ENCODE results near the gene TREX2. TPM values are rescaled to one million over a fixed set of nuclear protein-coding genes. Genes with fewer than 3 reads are reported as not detected.

The TREX2 gene
- total RNA-seq, 1 experiment from 2014 or later = 2.9 TPM

DNA sequence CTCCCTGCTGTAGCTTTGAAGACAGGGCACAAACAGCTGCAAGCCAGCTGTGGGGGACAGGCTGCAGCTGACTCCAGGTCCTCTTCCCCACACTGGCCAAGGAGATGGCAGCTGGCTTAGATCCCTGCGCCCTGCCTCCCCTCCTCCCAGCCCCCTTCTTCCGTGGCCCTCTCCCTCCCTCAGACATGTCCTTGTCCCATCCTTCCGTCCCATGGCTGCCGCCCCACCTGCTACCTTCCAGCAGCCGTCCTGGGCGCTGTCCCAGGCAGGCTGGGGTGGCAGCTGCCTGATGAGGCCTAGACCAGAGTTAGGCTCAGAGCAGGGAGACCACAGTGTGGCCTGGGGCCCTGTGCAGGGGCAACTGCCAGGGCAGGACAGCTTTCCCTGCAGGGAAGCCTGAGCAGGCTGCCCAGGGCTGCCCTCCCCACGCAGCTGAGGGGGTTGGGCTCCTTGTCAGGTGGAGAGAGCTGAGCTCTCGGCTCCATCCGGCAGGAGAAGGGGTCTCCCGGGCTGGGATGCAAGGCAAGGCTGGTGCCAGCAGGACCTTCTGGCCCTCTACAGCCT lies 45.6 kb upstream of the TREX2 start:
- H2AFZ ChIP-seq (ENCODE audit: low read depth, low read length, poor library complexity, severe bottlenecking) = no peak overlapping the region
- no peak overlapping the region for H3K9ac ChIP-seq (ENCODE audit: low read length)
- intact Hi-C loops (cut with micrococcal nuclease) = no loop called here
- ChIA-PET POLR2A (no interaction called here), CTCF (no interaction called here), RAD21 (ENCODE audit: low non-redundant PET in 1 of 2, low total read pairs in 2 of 2, uncharacterized antibody in 2 of 2, unreplicated experiment in 2 of 2) (no interaction called here)
- no peak overlapping the region for H3K27ac ChIP-seq (ENCODE audit: low read depth, low read length)
- H3K9me3 ChIP-seq (ENCODE audit: control insufficient read depth in 1 of 2, insufficient read depth in 1 of 2, low read depth in 1 of 2, low read length in 2 of 2) = no peaks in the 10 kb centered on the region
- no peak overlapping the region for H3K4me3 ChIP-seq (replicated peaks in 1 of 2; ENCODE audit: low read depth in 1 of 2, low read length in 2 of 2)
- DNase-seq (ENCODE audit: low read depth, low spot score) (no peak), ATAC-seq (no peak)
- H3K4me1 ChIP-seq (ENCODE audit: control insufficient read depth in 1 of 2, insufficient read depth in 2 of 2, low read length in 2 of 2) = no peaks in the 10 kb centered on the region
- H3K36me3 ChIP-seq (ENCODE audit: control insufficient read depth in 1 of 2, insufficient read depth in 2 of 2, low read length in 2 of 2) = no peaks in the 10 kb centered on the region
- H4K20me1 ChIP-seq (ENCODE audit: insufficient read depth) = no peaks in the 10 kb centered on the region
- H3K9me2 ChIP-seq (ENCODE audit: insufficient read depth) = no peaks in the 10 kb centered on the region
- TF ChIP-seq JUND (IDR thresholded peaks at IDR 0.05) (no peak), ELF1 (IDR thresholded peaks at IDR 0.05; ENCODE audit: borderline replicate concordance, low read depth) (no peak), SIN3A (IDR thresholded peaks at IDR 0.05; ENCODE audit: low read depth) (no peak), SP1 (IDR thresholded peaks at IDR 0.05; ENCODE audit: low read depth) (no peak), EGR1 (IDR thresholded peaks at IDR 0.05; ENCODE audit: low read depth) (no peak), EZH2phosphoT487 (IDR thresholded peaks at IDR 0.05; ENCODE audit: borderline replicate concordance) (no peak), CEBPB (IDR thresholded peaks at IDR 0.05; ENCODE audit: low read depth) (no peak), RAD21 (IDR thresholded peaks at IDR 0.05; ENCODE audit: low read depth) (no peak), CBX3 (IDR thresholded peaks at IDR 0.05; ENCODE audit: low read depth) (no peak), YY1 (IDR thresholded peaks at IDR 0.05; ENCODE audit: extremely low read depth, insufficient replicate concordance, low read depth, low read length) (no peak)
- TF ChIP-seq, protein P1, sequence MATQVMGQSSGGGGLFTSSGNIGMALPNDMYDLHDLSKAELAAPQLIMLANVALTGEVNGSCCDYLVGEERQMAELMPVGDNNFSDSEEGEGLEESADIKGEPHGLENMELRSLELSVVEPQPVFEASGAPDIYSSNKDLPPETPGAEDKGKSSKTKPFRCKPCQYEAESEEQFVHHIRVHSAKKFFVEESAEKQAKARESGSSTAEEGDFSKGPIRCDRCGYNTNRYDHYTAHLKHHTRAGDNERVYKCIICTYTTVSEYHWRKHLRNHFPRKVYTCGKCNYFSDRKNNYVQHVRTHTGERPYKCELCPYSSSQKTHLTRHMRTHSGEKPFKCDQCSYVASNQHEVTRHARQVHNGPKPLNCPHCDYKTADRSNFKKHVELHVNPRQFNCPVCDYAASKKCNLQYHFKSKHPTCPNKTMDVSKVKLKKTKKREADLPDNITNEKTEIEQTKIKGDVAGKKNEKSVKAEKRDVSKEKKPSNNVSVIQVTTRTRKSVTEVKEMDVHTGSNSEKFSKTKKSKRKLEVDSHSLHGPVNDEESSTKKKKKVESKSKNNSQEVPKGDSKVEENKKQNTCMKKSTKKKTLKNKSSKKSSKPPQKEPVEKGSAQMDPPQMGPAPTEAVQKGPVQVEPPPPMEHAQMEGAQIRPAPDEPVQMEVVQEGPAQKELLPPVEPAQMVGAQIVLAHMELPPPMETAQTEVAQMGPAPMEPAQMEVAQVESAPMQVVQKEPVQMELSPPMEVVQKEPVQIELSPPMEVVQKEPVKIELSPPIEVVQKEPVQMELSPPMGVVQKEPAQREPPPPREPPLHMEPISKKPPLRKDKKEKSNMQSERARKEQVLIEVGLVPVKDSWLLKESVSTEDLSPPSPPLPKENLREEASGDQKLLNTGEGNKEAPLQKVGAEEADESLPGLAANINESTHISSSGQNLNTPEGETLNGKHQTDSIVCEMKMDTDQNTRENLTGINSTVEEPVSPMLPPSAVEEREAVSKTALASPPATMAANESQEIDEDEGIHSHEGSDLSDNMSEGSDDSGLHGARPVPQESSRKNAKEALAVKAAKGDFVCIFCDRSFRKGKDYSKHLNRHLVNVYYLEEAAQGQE (IDR thresholded peaks at IDR 0.05; ENCODE audit: low read depth) = no peak
- TF ChIP-seq, protein P2, sequence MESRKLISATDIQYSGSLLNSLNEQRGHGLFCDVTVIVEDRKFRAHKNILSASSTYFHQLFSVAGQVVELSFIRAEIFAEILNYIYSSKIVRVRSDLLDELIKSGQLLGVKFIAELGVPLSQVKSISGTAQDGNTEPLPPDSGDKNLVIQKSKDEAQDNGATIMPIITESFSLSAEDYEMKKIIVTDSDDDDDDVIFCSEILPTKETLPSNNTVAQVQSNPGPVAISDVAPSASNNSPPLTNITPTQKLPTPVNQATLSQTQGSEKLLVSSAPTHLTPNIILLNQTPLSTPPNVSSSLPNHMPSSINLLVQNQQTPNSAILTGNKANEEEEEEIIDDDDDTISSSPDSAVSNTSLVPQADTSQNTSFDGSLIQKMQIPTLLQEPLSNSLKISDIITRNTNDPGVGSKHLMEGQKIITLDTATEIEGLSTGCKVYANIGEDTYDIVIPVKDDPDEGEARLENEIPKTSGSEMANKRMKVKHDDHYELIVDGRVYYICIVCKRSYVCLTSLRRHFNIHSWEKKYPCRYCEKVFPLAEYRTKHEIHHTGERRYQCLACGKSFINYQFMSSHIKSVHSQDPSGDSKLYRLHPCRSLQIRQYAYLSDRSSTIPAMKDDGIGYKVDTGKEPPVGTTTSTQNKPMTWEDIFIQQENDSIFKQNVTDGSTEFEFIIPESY (IDR thresholded peaks at IDR 0.05; ENCODE audit: extremely low read depth, insufficient replicate concordance, low read length) = no peak
- TF ChIP-seq, protein P3, sequence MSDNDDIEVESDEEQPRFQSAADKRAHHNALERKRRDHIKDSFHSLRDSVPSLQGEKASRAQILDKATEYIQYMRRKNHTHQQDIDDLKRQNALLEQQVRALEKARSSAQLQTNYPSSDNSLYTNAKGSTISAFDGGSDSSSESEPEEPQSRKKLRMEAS (IDR thresholded peaks at IDR 0.05) = no peak
- H3K27me3 ChIP-seq (ENCODE audit: insufficient read depth, low read length) = no peaks in the 10 kb centered on the region
- H3K4me2 ChIP-seq (ENCODE audit: low read length) = no peak overlapping the region
- no peaks in the 10 kb centered on the region for H3K79me2 ChIP-seq (ENCODE audit: insufficient read depth, low read length)
- BruUV-seq (replicated peaks) = no TSS peak
